Fibroblast of skin of left biceps (primary cell): ENCODE measurements around the gene COIL.

Experiments used
- DNase-seq, 2 experiments: peaks; one replicate each; pipeline ENCODE4 v3.0.0-alpha.2; 2013; ENCODE audit warnings: low read depth in 2 of 2

Gene COIL

DNA sequence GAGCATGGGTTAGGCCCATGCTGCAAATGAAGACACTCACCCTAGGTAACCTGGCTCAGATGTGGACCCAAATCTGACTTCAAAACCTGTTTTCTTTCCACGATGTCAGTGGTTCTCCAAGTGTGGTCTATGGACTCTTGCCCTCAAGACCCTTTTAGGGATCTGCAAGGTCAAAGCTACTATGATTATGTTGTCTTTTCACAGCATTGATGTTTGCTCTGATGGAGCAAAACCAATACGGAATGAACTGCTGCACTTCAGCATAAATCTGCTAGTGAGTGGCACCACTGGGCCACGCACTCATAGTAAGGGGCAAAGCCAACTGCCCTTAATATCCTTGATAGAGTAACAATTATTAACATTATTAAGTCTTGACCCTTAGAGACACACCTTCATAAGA, 25.4 kb downstream of the COIL start:
- DNase-seq, result no peak

GRCh38 chr17:56934280-56934679, 26.6 kb downstream of the COIL start:
- no peak for DNase-seq

DNA sequence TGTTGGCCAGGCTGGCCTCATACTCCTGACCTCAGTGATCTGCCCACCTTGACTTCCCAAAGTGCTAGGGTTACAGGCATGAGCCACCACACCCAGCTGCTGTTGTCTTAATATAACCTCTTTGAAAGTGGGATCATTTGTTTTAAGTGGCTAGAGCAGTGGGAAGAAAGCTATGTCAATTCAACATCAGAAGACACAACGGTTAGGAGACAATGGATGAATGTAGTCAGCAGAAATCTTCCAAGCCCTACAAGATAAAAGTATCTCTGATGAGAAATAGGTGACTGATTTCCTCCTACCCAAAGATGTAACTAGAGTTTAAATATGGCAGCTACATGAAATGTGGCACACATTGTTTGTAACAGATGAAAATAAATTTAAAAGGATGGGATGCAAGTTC, 27.0 kb downstream of the COIL start:
- DNase-seq, result no peak

DNA sequence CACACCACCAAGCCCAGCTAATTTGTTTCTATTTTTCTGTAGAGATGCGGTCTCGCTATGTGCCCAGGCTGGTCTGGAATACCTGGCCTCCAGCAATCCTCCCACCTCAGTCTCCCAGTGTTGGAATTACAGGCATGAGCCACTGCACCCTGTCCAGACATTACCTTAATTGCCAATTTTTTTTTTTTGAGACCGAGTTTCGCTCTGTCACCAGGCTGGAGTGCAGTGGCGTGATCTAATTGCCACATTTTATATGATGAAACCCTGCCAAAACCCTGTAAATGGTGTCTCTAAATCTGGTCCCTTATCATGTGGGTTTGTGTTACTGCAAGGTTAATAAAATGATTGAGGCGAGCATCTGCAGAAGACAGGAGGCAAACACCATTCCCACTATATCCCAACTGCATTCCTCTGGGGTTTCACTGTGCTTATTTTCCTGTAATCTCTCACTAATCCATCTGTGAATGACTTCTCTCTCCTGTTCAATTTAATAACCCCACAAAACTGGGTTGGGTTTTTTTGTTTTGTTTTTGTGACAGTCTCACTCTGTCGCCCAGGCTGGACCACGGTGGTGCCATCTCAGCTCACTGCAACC, 27.6 kb downstream of the COIL start:
- DNase-seq, result no peak

- DNase-seq, result no peak
Measured at GRCh38 chr17:56930739-56931337, 30.0 kb downstream of the COIL start.

DNA sequence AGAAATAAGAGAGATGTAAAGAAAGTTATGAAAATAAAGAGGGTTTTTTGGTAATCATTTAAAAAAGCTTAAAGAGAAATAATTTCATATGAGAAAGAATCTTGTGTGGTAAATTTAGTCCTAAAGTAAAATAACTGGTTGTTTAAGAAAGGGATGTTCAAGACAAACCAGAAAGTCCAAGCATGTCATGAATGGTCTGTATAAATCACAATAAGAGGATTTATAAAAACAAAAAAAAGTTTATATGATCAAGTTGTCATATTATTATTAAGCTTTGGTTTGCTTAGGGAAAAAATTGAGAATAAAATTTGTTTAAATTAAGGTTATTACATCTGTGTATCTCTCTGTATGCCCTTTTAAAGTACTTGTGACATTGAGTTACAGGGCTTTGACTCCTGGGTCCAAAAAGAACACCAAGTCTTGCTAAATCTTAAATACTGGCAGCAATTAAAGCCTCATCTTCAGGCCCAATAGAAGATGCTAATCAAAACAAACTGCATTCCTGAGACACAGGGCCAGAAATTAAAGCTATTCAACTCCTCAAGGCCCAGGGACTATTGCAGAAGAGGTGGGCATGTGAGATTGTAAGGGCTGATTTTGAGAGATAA, 31.4 kb downstream of the COIL start:
- DNase-seq, result no peak

DNA sequence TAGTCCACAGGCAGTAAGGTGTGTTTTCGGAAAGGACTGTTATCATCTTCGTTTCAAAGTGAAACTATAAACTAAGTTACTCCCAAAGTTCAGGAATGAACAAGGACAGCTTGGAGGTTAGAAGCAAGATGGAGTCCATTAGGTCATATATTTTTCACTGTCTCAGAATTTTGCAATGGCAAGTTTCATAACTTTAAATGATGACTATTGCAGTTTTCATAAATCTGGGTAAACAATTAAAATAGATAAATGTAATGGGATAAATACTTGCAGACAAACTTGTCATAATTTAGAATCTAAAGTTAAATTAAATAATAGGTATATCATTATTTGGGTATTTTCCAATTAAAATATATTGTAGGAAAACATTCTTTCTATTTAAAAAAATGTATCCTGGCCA, 32.3 kb downstream of the COIL start:
- no peak for DNase-seq

DNA sequence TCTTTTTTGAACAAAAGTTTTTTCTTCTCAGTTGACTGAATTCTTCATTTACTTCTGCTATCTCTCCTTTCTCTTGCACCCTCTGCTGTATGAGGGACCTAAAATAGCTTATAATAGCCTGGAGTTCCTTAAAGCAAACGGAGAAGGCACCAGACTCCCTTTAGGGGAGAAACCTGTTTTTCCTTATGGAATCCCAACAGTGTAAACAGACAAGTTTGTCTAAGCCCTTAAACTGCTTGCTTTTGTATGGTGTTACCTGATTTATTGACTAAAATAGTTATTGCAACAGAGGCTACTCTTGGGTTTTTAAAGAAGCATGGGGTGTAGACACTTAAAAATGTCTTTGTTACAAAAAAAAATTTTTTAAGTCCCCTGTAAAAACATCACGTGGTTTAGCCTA, 34.1 kb downstream of the COIL start:
- DNase-seq, result no peak

DNA sequence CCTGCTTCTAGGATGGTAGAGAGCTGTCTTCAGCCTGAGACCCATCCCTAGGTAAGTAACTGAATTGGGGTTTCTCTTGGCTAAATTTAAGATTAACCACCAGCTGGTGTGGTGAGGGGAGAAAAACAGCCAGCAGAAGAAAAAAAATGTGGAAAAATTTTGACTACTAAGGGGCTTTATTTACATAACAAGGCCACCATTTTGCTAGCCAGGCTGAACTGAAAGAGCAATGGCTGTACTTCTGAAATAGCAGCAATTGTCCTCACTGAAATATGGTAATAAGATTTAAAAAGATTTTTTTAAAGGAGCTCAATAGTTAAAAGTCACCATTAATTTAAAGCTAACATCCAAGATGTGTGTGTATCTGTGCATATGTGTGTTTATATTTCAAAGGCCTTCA, 34.6 kb downstream of the COIL start:
- no peak for DNase-seq

DNA sequence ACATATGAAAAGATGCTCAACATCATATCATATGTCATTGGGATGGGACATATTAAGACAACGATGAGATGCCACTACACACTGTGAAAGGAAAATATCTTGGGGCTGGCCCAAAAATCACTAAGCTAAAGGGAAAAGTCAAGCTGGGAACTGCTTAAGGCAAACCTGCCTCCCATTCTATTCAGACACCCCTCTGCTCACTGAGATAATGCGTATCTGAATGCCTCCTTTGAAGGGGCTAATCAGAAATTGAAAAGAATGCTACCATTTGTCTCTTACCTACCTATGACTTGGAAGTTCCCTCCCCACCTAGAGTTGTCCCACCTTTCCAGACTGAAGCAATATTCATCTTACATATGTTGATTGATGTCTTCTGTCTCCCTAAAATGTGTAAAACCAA, 35.8 kb downstream of the COIL start:
- DNase-seq, result no peak

DNA sequence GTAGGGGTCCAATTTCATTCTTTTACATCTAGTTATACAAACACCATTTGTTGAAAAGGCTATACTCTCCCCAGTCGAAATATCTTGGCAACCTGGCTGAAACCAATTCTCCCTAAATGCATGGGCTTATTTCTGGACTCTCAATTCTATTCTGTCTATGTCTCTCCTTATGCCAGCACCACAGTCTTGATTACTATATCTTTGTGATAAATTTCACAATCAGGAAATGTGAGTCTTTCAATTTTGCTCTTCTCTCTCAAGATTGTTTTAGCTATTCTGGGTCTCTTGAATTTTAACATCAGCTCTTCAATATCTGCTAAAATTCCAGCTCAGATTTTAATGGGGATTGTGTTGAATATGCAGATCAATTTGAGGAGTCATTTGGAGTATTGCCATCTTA, 41.1 kb downstream of the COIL start:
- no peak for DNase-seq

- no peak for DNase-seq
Measured at GRCh38 chr17:56918916-56919315, 41.9 kb downstream of the COIL start.

DNA sequence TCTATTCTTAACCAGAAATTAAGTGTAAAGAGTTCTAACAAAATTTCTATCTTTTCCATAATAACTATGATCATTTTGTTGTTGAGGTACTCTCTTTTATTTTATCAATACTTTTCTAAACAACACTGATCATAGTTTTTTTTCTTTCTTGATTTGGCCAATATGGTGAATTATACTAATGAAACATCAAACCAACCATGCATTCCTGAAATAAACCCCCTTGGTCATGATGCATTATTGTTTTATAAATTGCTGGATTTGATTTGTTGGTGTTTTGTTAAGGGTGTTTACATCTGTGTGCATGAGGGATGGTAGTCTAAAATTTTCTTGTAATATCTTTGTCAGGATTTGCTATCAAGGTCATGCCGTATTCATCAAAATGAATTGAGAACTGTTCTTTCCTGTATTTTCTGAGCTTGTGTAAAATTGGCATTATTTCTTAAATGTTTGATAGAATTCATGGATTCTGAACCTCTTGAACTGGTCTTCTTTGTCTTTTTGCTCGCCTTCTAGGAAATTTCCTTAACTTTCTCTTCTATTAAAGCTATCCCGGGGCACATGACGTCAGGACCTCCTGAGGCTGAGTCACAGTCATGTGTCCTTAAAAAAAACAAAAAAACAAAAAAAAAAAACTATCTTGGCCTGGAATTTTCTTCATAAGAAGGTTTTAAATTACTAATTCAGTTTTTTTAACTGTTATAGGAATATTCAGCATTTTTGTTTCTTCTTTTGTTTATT, 43.1 kb downstream of the COIL start:
- DNase-seq, result no peak

DNA sequence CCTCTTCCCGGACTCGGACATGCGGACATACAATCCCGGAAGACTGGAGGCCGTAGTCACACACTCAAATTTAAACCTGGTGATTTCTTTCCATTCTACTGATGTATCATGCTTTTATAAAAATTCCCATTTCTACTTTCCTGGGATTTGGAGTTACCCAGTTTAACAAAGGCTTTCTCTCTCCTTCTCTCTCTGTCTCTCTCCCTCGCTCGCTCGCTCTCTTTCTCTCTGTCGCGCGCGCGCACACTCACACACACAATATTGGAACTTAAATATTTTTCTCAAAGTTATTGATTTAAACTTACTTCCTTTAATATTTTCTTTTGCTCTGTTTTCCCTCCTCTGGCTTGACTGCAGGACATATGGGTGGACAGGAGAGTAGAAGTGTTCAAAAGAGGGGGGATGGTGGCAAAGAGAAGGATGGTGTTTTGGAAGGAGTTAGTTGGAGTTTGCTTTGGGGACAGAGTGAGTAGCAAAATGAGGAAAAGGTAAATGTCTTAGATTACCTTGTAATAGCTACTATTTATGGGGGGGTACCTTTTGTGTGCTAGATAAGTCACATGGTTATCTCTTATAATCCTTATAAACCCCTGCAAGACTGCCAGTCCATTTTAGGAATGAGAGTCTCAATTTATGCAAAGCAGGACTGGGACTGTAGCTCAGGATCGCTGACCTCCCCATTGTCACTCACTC, 46.1 kb downstream of the COIL start:
- DNase-seq, result no peak

GRCh38 chr17:56913867-56914580, 46.8 kb downstream of the COIL start, which contains the start of gene TRIM25:
Gene TRIM25, minus strand, starts transcription at chr17:56914049. Its CDS starts 61 bp downstream, at chr17:56913988.
- DNase-seq, result peak; percentile 56

DNA sequence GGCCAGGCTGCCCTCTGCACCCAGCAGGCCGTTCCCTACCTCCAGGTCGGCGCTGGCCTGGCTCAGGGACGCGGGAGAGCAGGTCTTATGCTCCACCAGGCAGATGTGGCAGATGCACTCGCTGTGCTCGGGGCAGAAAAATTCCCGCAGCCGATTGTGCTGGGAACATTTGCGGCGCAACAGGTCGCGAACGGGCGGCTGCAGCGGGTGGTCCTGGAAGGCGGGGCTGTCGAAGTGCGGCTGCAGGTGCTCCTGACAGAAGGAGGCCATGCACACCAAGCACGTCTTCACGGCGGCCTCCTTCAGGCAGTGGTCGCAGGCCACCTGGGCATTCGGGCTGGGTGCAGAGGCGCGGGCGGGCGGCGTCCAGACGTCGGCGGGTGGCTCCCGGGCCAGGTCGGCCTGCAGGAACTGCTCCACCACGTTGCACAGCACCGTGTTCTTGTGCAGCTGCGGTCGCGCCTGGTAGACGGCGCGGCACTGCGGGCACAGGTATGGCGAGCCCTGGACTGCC, 47.4 kb downstream of the COIL start:
- DNase-seq, result no peak

GRCh38 chr17:56913000-56913311, 47.9 kb downstream of the COIL start:
- DNase-seq, result no peak

- DNase-seq, result no peak
Measured at GRCh38 chr17:56912105-56912999, 48.5 kb downstream of the COIL start.

- no peak for DNase-seq
Measured at GRCh38 chr17:56910509-56911235, 50.2 kb downstream of the COIL start.
